Fibroblast of upper back skin (primary cell): ENCODE measurements around the gene ZNF582.
A peak's percentile ranks its signal among the peaks of the same experiment; 100 is the strongest.
"Not testable (repeated sequence)": the region's sequence is repeated elsewhere in the genome, so short reads cannot be mapped to it uniquely, and the experiment has no call there.

ENCODE experiments used
- DNase-seq: peaks from one replicate; pipeline ENCODE4 v3.0.0-alpha.2; 2013

The ZNF582 gene

DNA sequence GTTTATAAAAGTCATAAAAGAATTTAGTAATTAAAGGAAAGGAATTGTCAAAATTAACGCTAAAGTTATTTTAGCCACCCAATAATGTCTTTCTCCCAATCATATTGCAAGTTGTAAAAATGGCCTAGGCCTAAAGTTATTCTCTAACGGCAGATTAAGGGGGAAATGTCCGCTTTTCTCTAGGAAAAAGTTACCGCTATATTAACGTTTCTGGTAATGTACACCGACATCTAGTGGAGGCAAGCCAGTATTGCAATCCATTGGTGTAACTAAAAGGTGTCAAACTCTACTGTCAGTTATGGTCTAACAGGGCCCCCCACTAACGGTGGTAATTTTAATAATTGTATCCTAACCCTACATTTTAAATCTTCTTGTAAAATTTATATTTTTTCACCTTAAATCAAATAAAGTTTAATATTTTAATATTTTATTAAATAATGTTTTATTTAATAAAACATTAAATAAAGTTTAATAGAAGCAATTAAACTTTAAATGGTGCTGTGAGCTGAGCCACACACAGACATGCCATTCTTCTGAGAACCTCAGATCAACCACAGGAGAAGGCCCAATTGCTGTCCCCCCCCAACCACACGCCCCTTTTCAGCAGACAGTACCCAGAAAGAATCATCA lies 42.8 kb downstream of the ZNF582 start:
- peak; percentile 50 for DNase-seq

DNA sequence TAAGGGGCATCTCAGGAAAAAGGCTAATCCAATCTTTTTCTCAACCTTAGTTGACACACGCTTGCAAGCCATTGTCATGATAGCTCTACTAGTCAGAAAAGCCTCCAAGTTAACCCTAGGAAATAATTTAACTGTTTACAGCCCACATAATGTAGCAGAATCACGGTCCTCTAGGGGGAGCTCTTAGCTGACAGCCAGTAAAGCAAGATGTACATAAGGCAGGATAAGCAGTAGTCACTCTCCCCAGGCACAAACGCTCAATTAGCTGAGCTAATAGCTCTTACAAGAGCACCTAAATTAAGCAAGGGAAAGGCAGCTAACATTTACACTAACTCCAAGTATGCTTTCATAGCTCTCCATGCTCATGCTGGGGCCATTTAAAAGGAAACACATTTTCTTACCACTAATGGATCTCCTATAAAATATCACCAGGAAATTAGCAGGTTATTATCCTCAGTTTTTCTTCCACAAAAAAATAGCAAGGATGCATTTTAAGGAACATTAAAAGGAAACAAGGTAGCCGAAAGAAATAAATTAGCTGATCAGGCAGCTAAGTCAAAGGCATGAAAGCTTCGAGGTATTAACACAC lies 45.0 kb downstream of the ZNF582 start:
- DNase-seq: no peak

DNA sequence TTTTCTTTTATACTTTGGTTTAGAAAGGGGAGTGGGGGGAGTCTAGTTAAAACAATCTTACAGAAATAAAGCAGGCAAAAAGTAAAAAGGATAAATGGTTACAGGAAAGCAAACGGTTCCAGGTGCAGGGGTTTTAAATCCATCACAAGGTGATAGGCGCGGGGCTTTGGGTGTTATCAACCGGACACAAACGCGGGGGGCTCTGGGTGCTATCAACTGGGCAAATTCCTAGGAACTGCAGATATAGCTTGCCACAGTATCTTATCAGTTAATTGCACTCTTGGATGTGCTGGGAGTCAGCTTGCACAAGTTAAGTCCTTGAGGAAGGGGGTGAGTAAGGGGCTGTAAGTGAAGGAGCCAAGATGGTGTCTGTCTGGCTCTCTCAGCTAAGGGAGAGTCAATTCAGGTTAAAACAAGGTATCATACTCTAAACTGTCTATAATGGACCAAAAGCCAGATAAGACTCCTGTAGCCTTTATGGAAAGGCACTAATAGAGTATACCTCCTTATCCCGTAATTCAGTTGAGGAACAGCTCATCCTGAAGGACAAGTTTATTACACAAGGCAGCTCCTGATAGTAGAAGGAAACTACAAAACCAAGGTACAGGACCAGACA lies 46.1 kb downstream of the ZNF582 start:
- no peak for DNase-seq

DNA sequence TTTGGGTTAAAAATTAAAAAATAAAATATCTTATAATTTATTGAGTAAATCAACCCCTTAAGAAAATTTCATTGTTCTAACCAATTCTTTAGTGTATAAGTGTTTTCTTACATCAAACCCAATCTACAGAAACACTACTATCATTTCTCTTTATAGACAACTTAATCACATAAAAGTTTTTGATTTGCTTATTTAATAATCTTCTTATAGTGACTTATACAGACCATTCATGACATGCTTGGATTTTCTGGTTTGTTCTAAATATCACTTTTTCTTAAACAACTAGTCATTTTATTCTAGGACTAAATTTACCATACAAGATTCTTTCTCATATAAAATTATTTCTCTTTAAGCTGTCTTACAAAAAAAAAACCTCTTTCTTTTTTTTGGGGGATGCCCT lies 51.4 kb downstream of the ZNF582 start:
- no peak for DNase-seq

GRCh38 chr19:56339031-56339430 lies 54.3 kb downstream of the ZNF582 start:
- DNase-seq: not testable (repeated sequence)

- not testable (repeated sequence) for DNase-seq
These were observed 56.3 kb downstream of the ZNF582 start for GRCh38 chr19:56337077-56337476.

DNA sequence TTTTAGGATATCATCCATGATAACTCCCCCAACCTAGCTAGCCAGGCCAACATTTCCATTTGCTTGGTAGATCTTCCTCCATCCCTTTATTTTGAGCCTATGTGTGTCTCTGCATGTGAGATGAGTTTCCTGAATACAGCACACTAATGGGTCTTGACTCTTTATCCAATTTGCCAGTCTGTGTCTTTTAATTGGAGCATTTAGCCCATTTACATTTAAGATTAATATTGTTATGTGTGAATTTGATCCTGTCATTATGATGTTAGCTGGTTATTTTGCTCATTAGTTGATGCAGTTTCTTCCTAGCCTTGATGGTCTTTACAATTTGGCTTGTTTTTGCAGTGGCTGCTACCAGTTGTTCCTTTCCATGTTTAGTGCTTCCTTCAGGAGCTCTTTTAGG lies 58.0 kb downstream of the ZNF582 start:
- DNase-seq: not testable (repeated sequence)

- peak; percentile 37 for DNase-seq
These were observed 59.8 kb downstream of the ZNF582 start for GRCh38 chr19:56333506-56333905.
